Measurements from ENCODE around the gene DCTPP1. TPM values are rescaled to one million over a fixed set of nuclear protein-coding genes. Genes with fewer than 3 reads are reported as not detected.

Gene DCTPP1
- total and polyA plus RNA-seq, 2 of the 13 experiments (the other 11 are each of a cell fraction or from before 2014, with no cell fraction given), result 54.8 to 74.4 TPM

DNA sequence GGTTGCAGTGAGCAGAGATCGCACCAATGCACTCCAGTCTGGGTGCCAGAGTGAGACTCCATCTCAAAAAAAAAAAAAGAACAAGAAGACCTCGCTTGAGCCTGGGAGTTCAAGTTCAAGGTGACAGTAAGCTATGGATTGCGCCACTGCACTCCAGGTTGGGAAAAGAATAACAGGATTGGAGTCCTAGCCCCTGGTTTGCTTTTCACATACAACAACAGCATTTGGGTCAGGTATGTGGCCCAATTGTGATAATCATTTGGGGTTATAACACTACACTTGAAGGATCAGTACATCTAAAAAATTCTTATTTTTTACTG is 19.2 kb upstream of the DCTPP1 start (continued):
- no peak for TF ChIP-seq ZNF383 (CRISPR knock-in tag; IDR thresholded peaks at IDR 0.05; ENCODE audit: borderline replicate concordance)
- peak; percentile 90; the same call in 1 of the 2 replicates for TF ChIP-seq FOXK1 (CRISPR knock-in tag; IDR thresholded peaks at IDR 0.05; ENCODE audit: borderline replicate concordance, low read depth)
- 0 out of 2 replicates have a peak, but pooled peaks have one; percentile 44 for TF ChIP-seq ZNF792 (CRISPR knock-in tag; IDR thresholded peaks at IDR 0.05)
- TF ChIP-seq ETS1 (CRISPR knock-in tag; IDR thresholded peaks at IDR 0.05), result no peak
- TF ChIP-seq SP1 (IDR thresholded peaks at IDR 0.05), result no peak
- TF ChIP-seq SP1 (CRISPR knock-in tag; IDR thresholded peaks at IDR 0.05), result 0 out of 2 replicates have a peak, but pooled peaks have one; percentile 45
- peak; percentile 60; the same call in 1 of the 2 replicates for TF ChIP-seq GFI1 (CRISPR knock-in tag; IDR thresholded peaks at IDR 0.05; ENCODE audit: borderline replicate concordance)
- 0 out of 2 replicates have a peak, but pooled peaks have one; percentile 38 for TF ChIP-seq ZNF3 (CRISPR knock-in tag; IDR thresholded peaks at IDR 0.05)
- TF ChIP-seq PLRG1 (conservative IDR thresholded peaks at IDR 0.05), result no peak
- no peak for TF ChIP-seq SRSF9 (IDR thresholded peaks at IDR 0.05; ENCODE audit: borderline replicate concordance, insufficient read depth, low read depth, low read length, poor library complexity, severe bottlenecking)
- TF ChIP-seq ZNF616 (CRISPR knock-in tag; IDR thresholded peaks at IDR 0.05; ENCODE audit: low read depth), result no peak
- TF ChIP-seq, protein P1, sequence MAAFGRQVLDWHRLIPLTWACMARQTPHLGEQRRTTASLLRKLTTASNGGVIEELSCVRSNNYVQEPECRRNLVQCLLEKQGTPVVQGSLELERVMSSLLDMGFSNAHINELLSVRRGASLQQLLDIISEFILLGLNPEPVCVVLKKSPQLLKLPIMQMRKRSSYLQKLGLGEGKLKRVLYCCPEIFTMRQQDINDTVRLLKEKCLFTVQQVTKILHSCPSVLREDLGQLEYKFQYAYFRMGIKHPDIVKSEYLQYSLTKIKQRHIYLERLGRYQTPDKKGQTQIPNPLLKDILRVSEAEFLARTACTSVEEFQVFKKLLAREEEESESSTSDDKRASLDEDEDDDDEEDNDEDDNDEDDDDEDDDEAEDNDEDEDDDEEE (CRISPR knock-in tag; IDR thresholded peaks at IDR 0.05), result no peak
- TF ChIP-seq HDAC2 (CRISPR knock-in tag; IDR thresholded peaks at IDR 0.05), result peak; percentile 63; the same call in 1 of the 2 replicates
- peak; percentile 17; the same call in 1 of the 2 replicates for TF ChIP-seq PHF8 (CRISPR knock-in tag; IDR thresholded peaks at IDR 0.05)
- TF ChIP-seq MLLT10 (CRISPR knock-in tag; IDR thresholded peaks at IDR 0.05), result no peak
- TF ChIP-seq HMGA1 (CRISPR knock-in tag; conservative IDR thresholded peaks at IDR 0.05), result no peak
- TF ChIP-seq THAP11 (CRISPR knock-in tag; IDR thresholded peaks at IDR 0.05), result peak; percentile 47; the same call in 1 of the 2 replicates
- TF ChIP-seq ZSCAN12 (CRISPR knock-in tag; IDR thresholded peaks at IDR 0.05), result no peak
- no peak for TF ChIP-seq NFE2L2 (IDR thresholded peaks at IDR 0.05; ENCODE audit: low read length)
- TF ChIP-seq ZNF629 (CRISPR knock-in tag; conservative IDR thresholded peaks at IDR 0.05), result no peak
- TF ChIP-seq, protein P2, sequence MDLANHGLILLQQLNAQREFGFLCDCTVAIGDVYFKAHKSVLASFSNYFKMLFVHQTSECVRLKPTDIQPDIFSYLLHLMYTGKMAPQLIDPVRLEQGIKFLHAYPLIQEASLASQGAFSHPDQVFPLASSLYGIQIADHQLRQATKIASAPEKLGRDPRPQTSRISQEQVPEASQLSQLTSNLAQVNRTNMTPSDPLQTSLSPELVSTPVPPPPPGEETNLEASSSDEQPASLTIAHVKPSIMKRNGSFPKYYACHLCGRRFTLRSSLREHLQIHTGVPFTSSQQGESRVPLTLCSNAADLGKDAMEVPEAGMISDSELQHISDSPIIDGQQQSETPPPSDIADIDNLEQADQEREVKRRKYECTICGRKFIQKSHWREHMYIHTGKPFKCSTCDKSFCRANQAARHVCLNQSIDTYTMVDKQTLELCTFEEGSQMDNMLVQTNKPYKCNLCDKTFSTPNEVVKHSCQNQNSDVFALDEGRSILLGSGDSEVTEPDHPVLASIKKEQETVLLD (CRISPR knock-in tag; IDR thresholded peaks at IDR 0.05; ENCODE audit: low read depth), result no peak
- 0 out of 2 replicates have a peak, but pooled peaks have one; percentile 18 for TF ChIP-seq KDM4B (CRISPR knock-in tag; IDR thresholded peaks at IDR 0.05)
- peak; percentile 72; the same call in 1 of the 2 replicates for TF ChIP-seq KDM3A (CRISPR knock-in tag; IDR thresholded peaks at IDR 0.05; ENCODE audit: low read depth)
- peak; percentile 90 for TF ChIP-seq ARID5B (CRISPR knock-in tag; IDR thresholded peaks at IDR 0.05)
- TF ChIP-seq ZNF749 (CRISPR knock-in tag; IDR thresholded peaks at IDR 0.05; ENCODE audit: borderline replicate concordance), result no peak
- no peak for TF ChIP-seq KLF15 (CRISPR knock-in tag; IDR thresholded peaks at IDR 0.05; ENCODE audit: borderline replicate concordance)
- no peak for TF ChIP-seq ZZZ3 (CRISPR knock-in tag; IDR thresholded peaks at IDR 0.05; ENCODE audit: borderline replicate concordance)

Data from HepG2 (cell line).